OCI-LY3 (cell line): ENCODE measurements around the gene GPR155.
"Not testable (repeated sequence)": the region's sequence is repeated elsewhere in the genome, so short reads cannot be mapped to it uniquely, and the experiment has no call there.

Experiments
- H2AFZ ChIP-seq: fragments of 200-600, 300-600 bp; shearing (Covaris generic); 2 replicates; pipeline ENCODE4 v1.6.0; 2014; ENCODE audit warnings: antibody characterized with exemption, low read depth, low read length
- H3K27ac ChIP-seq: fragments of 200-600, 300-600 bp; sonication (generic); 2 replicates; pipeline ENCODE4 v1.5.1; 2014; ENCODE audit warnings: mild to moderate bottlenecking, low read length, moderate library complexity, mixed read lengths
- H3K27me3 ChIP-seq: fragments of 200-600, 300-600 bp; sonication (generic); 2 replicates; pipeline ENCODE4 v1.6.1; 2014; ENCODE audit warnings: low read depth, low read length, mixed read lengths
- H3K36me3 ChIP-seq: fragments of 200-600, 300-600 bp; sonication (generic); replicated peaks from 2 replicates; pipeline ENCODE3; 2014; ENCODE audit warnings: low read depth, low read length, mixed read lengths
- H3K4me1 ChIP-seq: fragments of 300-600, 200-600 bp; sonication (generic); 2 replicates; pipeline ENCODE4 v1.6.1; 2014; ENCODE audit warnings: low read length, mixed read lengths
- H3K4me2 ChIP-seq: fragments of 200-600, 300-600 bp; sonication (generic); 2 replicates; pipeline ENCODE4 v1.6.1; 2014; ENCODE audit warnings: low read length, mixed read lengths
- H3K4me3 ChIP-seq: fragments of 300-600, 200-600 bp; sonication (generic); 2 replicates; pipeline ENCODE4 v1.5.1; 2014; ENCODE audit warnings: antibody characterized with exemption, mild to moderate bottlenecking, low read length, moderate library complexity
- H3K79me2 ChIP-seq: fragments of 300-600, 200-600 bp; shearing (Covaris generic); 2 replicates; pipeline ENCODE4 v1.6.1; 2014; ENCODE audit warnings: mild to moderate bottlenecking, low read length, mixed read lengths
- H3K9ac ChIP-seq: fragments of 300-600, 200-600 bp; shearing (Covaris generic); 2 replicates; pipeline ENCODE4 v1.6.0; 2014; ENCODE audit warnings: mild to moderate bottlenecking, low read length, moderate library complexity
- H3K9me3 ChIP-seq: fragments of 200-600, 300-600 bp; shearing (Covaris generic); 2 replicates; pipeline ENCODE4 v1.6.1; 2014; ENCODE audit warnings: low read length, mixed read lengths; ENCODE audit not compliant: insufficient read depth
- H4K20me1 ChIP-seq: fragments of 200-600, 300-600 bp; sonication (generic); 2 replicates; pipeline ENCODE4 v1.6.1; 2016; ENCODE audit warnings: low read length, mixed read lengths; ENCODE audit not compliant: insufficient read depth
- CTCF ChIP-seq: fragments of 200-600, 300-600 bp; sonication (generic); IDR thresholded peaks from 2 replicates; pipeline ENCODE4 v1.5.1; 2014; ENCODE audit warnings: antibody characterized with exemption, low read length, low read depth
- EZH2phosphoT487 ChIP-seq: fragments of 200-600 bp; shearing (Covaris generic); IDR thresholded peaks from 2 replicates; pipeline ENCODE4 v1.6.1; 2018; ENCODE audit warnings: antibody characterized with exemption, mixed run types, low read depth

The GPR155 gene

GRCh38 chr2:174389542-174389941, 97.3 kb downstream of the GPR155 start:
- Histone ChIP-seq H4K20me1 (peaks cover 5% of the 10 kb centered on the region; the same call in 1 of the 2 replicates), H3K4me2 (no peak overlapping the region), H3K9ac (no peak overlapping the region), H3K79me2 (peaks cover 28% of the 10 kb centered on the region), H3K9me3 (no peaks in the 10 kb centered on the region), H3K27me3 (no peaks in the 10 kb centered on the region), H3K36me3 (peaks cover 13% of the 10 kb centered on the region), H2AFZ (no peak overlapping the region), H3K27ac (no peak overlapping the region), H3K4me1 (peaks cover 6% of the 10 kb centered on the region), H3K4me3 (no peak overlapping the region)
- no peak for TF ChIP-seq EZH2phosphoT487
- TF ChIP-seq CTCF, result no peak

- H3K27ac ChIP-seq, H3K4me1 ChIP-seq, H3K9ac ChIP-seq, H3K4me3 ChIP-seq, H4K20me1 ChIP-seq, H3K27me3 ChIP-seq, H3K4me2 ChIP-seq, H2AFZ ChIP-seq, H3K9me3 ChIP-seq: not testable (repeated sequence)
- peaks cover 21% of the 10 kb centered on the region for H3K36me3 ChIP-seq
- peaks cover 20% of the 10 kb centered on the region for H3K79me2 ChIP-seq
Observed at GRCh38 chr2:174388706-174389105, 98.1 kb downstream of the GPR155 start.

- H3K36me3 ChIP-seq, result peaks cover 25% of the 10 kb centered on the region
- H3K9ac ChIP-seq, result no peak overlapping the region
- TF ChIP-seq EZH2phosphoT487, result no peak
- no peak for TF ChIP-seq CTCF
- no peaks in the 10 kb centered on the region for H3K27me3 ChIP-seq
- no peak overlapping the region for H3K27ac ChIP-seq
- H3K4me1 ChIP-seq, result peaks cover 8% of the 10 kb centered on the region
- no peak overlapping the region for H2AFZ ChIP-seq
- H3K9me3 ChIP-seq, result peaks cover 4% of the 10 kb centered on the region; the same call in 1 of the 2 replicates
- no peak overlapping the region for H3K4me3 ChIP-seq
- no peaks in the 10 kb centered on the region for H3K79me2 ChIP-seq
- no peak overlapping the region for H3K4me2 ChIP-seq
- H4K20me1 ChIP-seq, result no peaks in the 10 kb centered on the region
Observed at GRCh38 chr2:174385201-174385600, 101.6 kb downstream of the GPR155 start.

- H3K9ac ChIP-seq, result no peak overlapping the region
- H2AFZ ChIP-seq, result no peak overlapping the region
- H3K27ac ChIP-seq, result no peak overlapping the region
- H3K4me1 ChIP-seq, result peaks cover 8% of the 10 kb centered on the region
- no peaks in the 10 kb centered on the region for H3K27me3 ChIP-seq
- no peaks in the 10 kb centered on the region for H3K79me2 ChIP-seq
- peaks cover 4% of the 10 kb centered on the region; the same call in 1 of the 2 replicates for H3K9me3 ChIP-seq
- H4K20me1 ChIP-seq, result no peaks in the 10 kb centered on the region
- peak overlapping the region; percentile 16; the same call in 1 of the 2 replicates for H3K4me2 ChIP-seq
- peaks cover 26% of the 10 kb centered on the region for H3K36me3 ChIP-seq
- TF ChIP-seq CTCF (no peak), EZH2phosphoT487 (no peak)
- H3K4me3 ChIP-seq, result no peak overlapping the region
Observed at GRCh38 chr2:174383796-174384195, 103.0 kb downstream of the GPR155 start.
